Measurements from ENCODE around the gene SOAT2. TPM values are rescaled to one million over a fixed set of nuclear protein-coding genes. Genes with fewer than 3 reads are reported as not detected.
"Not testable (repeated sequence)": the region's sequence is repeated elsewhere in the genome, so short reads cannot be mapped to it uniquely, and the experiment has no call there.

SOAT2 gene
- total RNA-seq, 1 donor from 2014 or later = not detected

DNA sequence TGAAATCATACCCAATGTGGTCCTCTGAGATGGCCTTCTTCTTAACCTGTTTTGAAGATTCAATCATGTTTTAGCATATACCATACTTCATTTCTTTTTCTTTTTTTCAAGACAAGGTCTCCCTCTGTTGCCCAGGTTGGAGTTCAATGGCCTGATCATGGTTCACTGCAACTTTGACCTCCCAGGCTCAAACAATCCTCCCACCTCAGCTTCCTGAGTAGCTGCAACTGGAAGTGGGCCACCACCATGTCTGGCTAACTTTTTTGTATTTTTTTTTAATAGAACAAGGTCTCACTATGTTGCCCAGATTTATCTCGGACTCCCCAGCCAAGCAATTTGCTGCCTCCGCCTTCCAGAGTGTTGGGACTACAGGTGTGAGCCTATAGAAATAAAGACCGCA, 30.4 kb downstream of the SOAT2 start:
- DNase-seq (ENCODE audit: low spot score) = peak; percentile 35

- DNase-seq (ENCODE audit: low spot score) = no peak
These were observed 40.1 kb downstream of the SOAT2 start for GRCh38 chr12:53143355-53143754.

- peak; percentile 69 for DNase-seq (ENCODE audit: low spot score)
These were observed 42.3 kb downstream of the SOAT2 start for GRCh38 chr12:53145383-53146260.

- DNase-seq (ENCODE audit: low spot score) = no peak
These were observed 43.9 kb downstream of the SOAT2 start for GRCh38 chr12:53147181-53147580.

DNA sequence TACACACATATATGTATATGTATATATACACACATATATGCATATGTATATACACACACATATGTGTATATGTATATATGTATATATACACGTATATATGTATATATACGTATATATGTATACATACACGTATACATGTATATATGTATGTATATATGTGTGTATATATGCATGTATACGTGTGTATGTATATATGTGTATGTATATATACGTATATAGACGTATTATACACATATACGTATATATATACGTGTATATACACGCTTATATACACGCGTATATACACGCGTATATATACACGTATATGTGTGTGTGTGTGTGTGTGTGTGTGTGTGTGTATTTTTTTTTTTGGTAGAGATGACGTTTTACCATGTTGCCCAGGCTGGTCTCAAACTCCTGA, 44.4 kb downstream of the SOAT2 start:
- no peak for DNase-seq (ENCODE audit: low spot score)

- DNase-seq (ENCODE audit: low spot score) = peak; percentile 28
These were observed 47.8 kb downstream of the SOAT2 start for GRCh38 chr12:53151039-53151438.

GRCh38 chr12:53152390-53152789, 49.1 kb downstream of the SOAT2 start:
- no peak for DNase-seq (ENCODE audit: low spot score)

DNA sequence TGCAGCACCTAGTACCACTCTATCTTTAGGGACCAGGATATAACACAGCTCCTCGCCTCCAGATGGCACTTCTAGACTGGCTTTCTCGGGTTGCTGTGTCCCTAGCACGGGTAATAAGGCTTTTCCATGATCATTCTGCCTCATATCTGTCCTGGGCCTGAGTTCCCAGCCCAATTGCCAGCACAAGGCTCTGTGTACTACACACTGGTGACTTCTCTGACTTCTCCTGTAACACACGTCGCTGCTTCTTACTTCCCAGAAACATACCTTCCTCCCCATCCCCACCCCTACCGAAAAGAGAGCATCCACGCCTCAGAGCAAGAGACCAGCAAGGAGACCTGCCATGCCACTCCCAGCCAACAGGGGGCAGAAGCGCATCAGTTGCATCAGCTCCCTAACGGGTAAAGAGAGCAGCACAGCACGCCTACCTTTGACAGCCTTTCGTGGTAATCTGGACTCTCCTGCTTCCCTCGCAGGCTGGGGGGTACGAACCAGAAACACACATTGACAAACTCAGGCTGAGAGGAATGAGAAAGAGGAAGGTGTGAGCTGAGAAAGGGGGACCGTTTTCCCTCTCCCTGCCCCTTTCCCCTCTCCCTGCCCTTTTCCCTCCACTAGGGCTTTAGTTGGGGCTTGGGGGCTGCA, 56.0 kb downstream of the SOAT2 start:
- peak; percentile 90 for DNase-seq (ENCODE audit: low spot score)

- DNase-seq (ENCODE audit: low spot score) = peak; percentile 49
These were observed 56.7 kb downstream of the SOAT2 start for GRCh38 chr12:53160000-53160399.

- no peak for DNase-seq (ENCODE audit: low spot score)
These were observed 57.4 kb downstream of the SOAT2 start for GRCh38 chr12:53160673-53161072.

DNA sequence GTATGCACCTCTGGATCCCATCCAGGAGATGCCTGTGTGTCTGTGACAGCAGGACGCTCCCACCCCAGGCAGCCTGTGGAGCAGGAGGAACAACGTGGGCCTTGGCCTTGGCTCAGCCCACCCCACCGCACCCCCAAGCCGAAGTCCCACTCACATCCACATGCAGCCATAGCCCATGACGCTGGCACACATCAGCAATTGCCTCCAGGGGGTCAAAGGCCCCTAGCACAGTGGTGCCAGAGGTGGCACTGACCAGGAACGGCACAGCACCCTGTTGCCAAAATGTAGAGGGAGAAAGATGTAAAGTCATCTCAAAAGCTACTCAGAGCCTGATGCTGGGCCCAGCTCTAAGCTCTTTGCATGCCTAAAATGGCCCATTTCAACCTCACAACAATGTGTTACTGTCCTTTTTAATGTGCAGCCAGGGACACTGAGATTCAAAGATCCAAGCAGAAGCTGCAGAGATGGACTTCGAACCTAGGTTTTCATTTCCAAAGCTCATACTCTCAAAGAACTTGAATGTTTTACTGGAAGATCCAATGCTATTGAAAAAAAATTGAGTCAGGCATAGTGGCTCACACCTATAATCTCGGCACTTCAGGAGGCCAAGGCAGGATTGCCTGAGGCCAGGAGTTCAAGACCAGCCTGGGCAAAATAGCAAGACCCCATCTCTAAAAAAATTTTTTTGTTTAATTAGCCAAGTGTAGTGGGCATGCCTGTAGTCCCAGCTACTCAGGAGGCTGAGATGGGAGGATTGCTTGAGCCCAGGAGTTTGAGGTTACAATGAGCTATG, 58.0 kb downstream of the SOAT2 start:
- no peak for DNase-seq (ENCODE audit: low spot score)

- not testable (repeated sequence) for DNase-seq (ENCODE audit: low spot score)
These were observed 59.7 kb downstream of the SOAT2 start for GRCh38 chr12:53163008-53163407.

GRCh38 chr12:53166837-53167236, 63.6 kb downstream of the SOAT2 start:
- no peak for DNase-seq (ENCODE audit: low spot score)

GRCh38 chr12:53169644-53170043, 66.4 kb downstream of the SOAT2 start:
- peak; percentile 51 for DNase-seq (ENCODE audit: low spot score)

GRCh38 chr12:53170215-53170614, 66.9 kb downstream of the SOAT2 start:
- DNase-seq (ENCODE audit: low spot score) = no peak

GRCh38 chr12:53170876-53171724, 67.8 kb downstream of the SOAT2 start:
- no peak for DNase-seq (ENCODE audit: low spot score)

- no peak for DNase-seq (ENCODE audit: low spot score)
These were observed 68.5 kb downstream of the SOAT2 start for GRCh38 chr12:53171725-53172329.

DNA sequence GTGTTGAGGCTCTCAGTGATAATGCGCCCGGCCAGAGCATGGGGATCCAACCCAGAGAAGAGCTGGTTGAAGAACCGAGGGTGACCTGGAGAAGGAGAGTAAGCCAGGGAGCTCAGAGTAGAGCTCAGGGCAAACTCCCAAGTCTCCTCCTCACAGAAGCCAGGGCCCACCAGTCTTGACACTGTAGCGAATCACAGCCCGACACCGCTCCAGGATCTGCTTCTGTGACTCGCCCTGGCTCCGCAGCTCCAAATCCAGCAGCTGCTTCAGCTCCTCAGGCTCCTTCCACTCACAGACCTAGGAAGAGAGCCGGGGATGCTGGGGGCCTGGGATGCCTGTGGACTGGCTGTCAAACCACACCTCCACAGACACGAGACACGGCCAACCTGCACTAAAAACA, 69.1 kb downstream of the SOAT2 start:
- no peak for DNase-seq (ENCODE audit: low spot score)

DNA sequence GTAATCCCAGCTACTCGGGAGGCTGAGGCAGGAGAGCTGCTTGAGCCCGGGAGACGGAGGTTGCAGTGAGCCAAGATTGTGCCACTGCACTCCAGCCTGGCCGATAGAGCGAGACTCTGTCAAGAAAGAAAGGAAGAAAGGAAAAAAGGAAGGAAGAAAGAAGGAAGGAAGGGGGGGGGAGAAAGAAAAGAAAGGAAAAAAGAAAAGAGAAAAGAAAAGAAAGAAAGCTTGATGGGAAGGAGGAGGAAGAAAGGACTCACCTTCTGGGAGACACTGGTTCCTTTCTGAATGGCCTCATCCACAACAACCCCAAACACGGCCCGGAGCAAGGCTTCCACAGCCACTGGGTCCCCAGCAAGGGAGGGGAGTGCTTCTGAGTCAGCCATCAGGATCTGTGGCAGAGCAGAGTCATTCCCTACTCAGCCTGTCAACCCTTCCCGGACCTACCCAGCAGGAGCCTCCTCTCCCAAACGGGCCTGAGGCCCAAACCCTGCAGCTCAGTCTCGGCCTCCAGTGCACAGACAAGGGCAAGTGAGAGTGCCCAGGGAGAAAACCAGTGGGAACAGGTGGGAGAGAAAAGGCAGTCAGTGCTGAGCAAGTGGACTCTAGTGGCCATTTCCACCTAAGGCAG, 69.9 kb downstream of the SOAT2 start:
- no peak for DNase-seq (ENCODE audit: low spot score)

All from mesenteric fat pad (tissue), 1 donor.